HG02678 (cell line): Measurements from ENCODE around the gene TARS3.

Experiments used
- ATAC-seq: cut with Tn5 transposase; IDR thresholded peaks from one replicate; pipeline ENCODE4 v1.9.1; 2021; ENCODE audit warnings: mild to moderate bottlenecking, moderate library complexity; ENCODE audit not compliant: unreplicated experiment

TARS3 gene

DNA sequence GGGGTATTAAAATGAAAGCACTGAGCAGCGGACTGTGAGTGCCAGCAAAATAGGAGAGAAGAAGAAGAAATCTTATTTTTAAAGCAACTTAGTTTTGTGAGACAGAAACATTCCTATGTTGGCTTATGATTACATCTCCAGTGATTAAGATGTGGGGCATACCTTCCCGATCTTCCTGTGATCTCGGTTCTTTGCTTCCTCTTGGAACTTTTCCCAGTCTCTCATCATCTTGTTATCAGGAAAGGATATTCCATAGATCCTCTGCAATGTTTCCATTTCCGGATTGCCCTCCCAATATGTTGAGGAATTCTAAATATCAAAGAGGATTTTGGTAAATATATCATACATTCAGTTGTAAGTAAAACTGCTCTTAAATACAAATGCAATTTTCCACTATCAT lies 22.2 kb downstream of the TARS3 start:
- ATAC-seq = no peak

DNA sequence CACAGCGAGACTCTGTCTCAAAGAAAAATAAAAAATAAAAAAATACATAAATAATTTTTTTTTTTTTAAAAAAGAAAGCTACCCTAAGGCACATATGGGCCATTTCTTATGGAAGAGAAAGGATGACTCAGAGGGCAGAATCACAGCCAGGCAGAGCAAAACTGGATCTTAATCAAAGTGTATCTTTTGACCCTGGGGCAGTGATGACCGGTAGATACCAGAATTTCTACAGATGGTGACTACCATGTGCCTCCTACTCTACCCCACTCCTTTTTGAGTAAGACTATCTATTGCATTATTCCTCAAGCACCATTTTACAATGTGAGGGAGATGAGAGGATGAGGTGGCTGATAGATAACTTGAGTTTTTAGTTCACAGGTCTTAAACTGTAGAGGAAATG lies 26.0 kb downstream of the TARS3 start:
- no peak for ATAC-seq

DNA sequence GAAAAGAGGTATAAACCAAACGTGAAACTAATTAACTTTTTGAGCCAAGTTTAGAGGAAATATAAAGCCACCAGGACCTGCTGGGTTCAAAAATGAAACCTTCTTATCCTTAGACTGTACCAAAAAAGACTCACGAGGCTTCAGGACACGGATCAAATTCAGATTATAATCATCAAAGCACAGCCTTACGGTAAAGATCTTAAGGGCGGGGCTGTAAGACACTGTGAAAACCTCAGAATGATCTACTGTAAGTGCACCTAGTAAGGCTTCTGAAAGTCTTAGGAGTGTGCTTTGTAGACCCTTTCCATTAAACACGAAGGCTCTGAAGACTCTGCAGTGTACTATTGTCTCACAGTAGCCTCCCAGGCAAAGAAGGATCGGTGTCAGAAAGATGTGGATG lies 26.8 kb downstream of the TARS3 start:
- ATAC-seq = no peak

DNA sequence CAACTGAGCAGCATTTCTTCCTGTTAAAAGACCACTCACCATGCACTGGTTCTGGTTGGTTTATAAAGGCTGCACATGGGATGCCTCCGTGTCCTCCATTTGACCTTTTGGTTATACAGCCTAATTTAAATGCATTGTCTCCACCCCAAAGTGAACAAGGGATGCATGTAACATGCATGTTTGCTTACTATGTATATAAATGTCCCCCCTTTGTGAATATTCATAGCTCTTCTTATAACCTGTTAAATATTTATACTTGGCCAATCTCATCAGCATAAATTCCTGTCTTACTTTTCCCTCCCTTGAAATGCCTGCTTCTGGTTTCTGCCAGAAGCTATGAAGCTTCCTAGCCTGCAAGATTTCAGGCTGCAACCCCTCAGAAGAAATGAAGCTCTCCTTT lies 27.4 kb downstream of the TARS3 start:
- ATAC-seq = no peak

DNA sequence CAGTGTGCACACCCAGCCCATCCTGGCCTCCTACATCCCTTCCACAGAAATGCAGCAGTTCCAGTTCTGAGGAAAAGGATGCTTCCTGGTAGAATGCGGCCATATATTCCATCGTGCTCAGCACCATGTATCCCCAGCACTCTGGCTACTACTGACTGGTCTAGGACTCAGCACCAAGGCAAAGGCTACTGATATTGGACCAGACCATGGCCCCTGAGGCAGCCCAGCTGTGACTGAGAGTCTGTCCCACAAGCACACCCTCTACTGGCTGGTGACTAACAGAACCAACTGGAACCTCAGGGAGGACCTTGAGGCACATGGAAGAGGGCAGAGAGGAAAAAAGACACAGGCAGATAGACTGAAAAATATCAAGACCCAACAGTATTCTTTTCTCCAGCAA lies 30.0 kb downstream of the TARS3 start:
- ATAC-seq = no peak

DNA sequence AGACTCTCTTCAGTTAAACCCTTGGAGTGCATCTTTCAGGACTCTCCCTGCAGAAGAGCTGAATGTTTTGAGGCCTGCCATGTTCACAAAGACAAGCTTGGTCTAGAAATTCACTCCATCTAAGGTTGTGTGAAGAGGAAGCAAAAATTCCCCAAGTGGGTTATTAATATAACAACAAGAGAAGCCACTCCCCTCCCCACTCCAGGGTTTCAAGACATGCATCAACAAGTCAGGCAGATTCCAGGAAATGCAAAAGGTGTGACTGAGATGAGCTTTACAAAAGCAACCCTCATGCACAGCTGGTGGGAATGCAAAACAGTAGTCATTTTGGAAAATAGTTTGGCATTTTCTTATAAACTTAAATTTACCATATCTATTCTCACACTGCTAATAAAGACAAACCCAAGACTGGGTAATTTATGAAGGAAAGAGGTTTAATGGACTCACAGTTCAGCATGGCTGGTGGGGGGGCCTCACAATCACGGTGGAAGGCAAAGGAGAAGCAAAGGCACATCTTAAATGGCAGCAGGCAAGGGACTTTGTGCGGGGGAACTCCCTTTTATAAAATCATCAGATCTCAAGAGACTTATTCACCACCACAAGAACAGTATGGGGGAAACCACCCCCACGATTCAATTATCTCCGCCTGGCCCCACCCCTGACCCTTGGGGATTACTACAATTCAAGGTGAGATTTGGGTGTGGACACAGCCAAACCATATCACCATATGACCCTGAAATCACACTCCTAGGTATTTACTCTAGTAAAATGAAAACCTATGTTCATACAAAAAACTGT lies 31.3 kb downstream of the TARS3 start:
- ATAC-seq = no peak

DNA sequence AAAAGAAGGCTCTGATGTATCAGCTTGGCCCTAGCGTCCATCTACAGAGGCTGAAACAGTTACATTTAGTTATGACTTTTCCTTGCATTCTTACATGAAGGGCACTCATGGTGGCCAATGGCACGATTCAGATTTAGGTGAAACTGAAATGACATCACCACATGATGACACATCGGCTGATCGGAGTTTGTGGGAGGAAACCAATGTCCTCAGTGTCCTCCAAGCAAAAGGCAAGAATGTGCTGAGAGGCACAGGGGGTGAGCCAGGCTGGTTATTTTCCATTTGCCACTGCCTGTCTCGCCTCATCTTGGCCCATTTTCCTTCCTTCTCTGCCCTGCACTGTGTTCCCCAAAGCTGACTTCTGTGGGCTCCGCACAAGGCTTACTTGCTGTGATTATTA lies 34.4 kb downstream of the TARS3 start:
- no peak for ATAC-seq

DNA sequence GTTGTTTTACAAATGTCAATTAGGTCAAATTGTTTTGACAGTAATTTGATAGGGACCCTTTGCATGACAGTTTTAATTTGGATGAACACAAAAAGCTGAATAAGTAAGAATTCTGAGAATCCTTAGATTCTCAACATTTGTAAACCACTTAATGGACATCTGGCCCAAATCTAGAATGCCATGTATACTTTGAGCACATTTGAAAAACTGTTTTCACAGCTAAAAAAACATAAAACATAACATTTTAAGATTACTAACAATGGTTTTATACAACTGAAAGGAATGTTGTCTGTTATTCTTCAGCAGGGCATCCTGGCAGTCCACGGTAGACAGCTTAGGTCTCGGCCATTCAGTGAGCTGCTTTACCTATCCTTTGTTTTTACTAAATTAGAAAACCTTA lies 37.6 kb downstream of the TARS3 start:
- no peak for ATAC-seq

DNA sequence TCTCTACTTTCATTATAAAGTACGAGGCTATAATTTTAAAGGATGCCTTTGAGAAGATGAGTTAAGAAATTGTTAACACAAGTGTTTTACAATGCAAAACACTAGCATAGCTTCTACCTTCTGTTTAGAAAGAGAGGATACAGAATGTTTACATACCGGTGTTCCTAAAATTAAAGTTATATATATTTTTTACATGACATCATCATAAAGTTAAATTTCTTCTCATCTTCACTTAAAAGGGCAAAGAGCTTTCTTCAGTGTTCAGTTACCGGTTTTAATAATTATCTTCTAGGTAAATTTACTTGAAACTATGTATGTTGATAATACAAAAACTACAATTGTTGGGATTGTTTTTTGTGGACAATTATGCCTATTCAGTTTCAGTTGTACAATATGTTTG lies 39.4 kb downstream of the TARS3 start:
- ATAC-seq = no peak

DNA sequence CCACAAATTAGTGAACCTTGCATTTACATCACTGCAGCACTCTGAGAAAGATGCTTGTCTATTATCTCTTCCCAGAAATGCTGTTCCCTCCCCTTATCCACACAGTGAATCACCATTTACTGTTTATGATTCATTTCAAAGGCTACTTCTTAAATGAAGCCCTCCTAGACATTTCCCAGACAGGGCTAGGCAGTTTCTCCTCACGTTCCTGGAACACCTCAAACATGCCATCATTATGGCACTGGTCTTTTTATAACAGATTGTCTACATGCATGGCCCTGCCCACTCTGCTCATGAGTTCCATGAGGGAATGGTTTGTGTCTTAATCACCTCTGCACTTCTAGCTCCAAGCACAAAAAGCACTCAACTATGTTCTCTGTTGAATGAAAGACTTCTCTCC lies 39.9 kb downstream of the TARS3 start:
- no peak for ATAC-seq

DNA sequence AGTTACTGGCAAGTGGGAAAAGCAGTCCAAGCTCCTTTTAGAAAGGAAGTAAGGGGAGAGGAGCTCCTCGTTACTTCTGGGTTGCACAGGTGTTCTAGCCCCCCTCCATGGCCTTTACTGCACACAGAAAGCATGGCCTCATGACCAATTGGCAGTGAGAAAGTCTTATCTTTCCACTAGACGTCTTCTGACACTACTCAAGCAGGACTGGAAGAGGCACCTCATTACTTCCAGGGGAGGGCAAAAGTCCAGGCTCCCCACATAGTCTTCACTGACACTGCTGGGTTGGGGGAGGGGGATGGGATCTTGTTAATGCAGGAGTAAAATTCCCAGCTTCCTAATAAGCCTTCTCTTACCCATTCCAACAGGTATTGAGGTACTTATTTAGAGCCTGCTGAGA lies 44.5 kb downstream of the TARS3 start:
- no peak for ATAC-seq

DNA sequence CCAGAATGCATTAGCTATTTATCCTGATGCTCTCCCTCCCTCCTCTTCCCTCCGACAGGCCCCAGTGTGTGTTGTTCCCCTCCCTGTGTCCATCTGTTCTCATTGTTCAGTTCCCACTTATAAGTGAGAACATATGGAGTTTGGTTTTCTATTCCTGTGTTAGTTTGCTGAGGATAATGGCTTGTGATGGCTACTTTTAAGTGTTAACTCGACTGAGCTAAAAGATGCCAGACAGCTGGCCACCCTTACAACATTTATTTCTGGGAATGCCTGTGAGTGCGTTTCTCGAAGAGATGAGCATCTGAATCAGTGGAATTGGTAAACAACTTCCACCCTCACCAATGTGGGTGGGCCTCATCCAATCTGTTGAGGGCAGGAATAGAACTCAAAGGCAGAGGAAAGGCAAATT lies 47.3 kb downstream of the TARS3 start:
- ATAC-seq = no peak

DNA sequence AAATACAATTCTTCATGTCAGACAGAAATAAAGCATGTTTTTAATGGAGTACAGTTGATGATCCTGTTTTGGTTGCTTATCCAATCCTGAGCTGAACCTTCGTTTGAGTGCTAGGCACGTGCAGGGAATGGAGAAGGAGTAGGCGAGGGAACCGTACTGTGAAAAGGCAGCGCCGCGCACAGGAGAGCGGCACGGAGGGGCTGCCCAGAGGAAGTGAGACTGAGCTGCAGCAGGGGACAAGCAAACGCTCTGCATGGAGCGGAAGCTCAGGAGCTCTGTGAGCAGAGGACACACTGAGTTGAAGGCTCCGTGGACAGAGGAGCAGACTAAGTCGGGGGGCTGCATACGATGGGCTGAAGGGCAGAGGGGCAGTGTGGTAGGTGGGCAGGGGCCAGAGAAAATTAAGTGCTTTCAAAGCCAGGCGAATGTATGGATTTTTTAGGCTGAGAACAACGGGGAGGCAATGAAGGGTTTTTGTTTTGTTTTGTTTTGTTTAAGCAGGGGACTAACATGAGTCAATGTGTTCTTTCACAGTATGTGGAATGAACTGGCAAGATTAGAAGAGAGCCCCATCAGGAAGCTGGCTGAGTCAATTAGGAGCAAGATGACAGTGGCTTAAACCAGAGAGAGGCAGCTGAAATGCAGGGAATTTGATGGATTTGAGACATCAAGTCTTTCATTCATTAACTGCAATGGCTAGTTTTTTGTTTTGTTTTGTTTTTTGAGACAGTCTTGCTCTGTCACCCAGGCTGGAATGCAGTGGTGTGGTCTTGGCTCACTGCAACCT lies 48.3 kb downstream of the TARS3 start:
- no peak for ATAC-seq

DNA sequence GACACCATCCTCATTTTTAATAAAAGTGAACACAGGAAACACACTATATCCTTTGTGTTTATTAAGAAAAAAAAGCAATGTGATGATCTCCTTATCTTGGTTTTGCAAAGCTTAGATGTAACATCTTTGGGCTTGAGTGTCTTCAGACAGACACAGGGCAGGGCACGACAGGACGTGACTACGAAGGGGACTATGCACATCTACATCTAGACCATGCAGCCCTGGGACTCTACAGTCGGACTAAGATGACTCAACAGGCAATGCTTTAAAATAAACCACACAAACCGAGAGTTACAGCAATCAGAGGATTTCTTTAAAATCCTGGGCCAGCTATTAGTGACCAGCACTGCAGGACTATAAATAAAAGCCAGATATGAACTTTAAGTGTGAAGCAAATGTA lies 49.3 kb downstream of the TARS3 start:
- no peak for ATAC-seq

DNA sequence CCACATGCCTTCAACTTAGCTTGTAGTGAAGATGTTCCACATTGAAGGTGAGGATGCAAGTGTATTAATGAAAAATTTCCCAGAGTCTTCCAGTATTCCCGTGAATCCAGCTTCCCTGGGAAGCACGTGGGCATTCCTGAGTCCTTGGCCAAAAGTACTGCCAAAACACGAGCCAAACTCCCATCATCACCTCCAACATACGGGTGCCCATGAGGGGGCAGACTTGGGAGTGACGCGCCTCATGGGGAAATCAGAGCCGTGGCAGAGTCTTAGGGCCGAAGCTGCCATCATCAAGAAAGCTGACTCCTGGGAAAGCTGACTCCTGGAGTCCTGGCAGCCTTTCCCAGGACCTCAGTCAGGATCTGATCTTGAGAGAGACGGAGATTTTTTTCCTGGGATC lies 52.0 kb downstream of the TARS3 start:
- no peak for ATAC-seq

DNA sequence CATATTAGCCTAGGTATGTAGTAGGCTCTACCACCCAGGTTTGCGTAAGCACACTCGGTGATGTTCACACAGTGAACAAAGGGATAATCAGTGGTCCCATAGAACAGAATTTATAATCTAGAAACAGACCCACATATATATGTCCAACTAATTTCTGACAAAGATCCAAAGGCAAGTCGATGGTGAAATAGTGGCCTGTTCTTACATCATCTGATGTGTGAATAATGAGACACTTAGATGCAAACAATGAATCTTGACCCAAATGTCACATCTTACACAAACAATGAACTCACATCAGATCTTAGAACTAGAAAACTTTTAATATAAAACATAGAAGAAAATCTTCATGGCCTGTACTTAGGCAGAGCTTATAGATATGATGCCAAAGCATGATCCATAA lies 54.5 kb downstream of the TARS3 start:
- no peak for ATAC-seq

DNA sequence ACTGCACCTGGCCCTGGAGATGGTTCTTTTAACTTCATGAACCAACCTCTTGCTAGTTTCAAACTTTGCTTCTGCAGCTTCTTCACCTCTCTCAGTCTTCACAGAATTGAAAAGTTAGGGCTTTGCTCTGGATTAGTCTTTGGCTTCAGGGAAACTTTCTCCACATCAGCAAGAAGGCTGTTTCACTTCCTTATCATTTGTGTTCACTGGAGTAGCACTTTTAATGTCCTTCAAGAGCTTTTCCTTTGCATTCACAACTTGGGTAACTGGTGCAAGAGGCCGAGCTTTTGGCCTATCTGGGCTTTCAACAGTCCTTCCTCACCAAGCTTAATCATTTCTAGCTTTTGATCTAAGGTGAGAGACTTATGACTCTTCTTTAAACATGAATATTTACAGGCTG lies 56.4 kb downstream of the TARS3 start:
- no peak for ATAC-seq

DNA sequence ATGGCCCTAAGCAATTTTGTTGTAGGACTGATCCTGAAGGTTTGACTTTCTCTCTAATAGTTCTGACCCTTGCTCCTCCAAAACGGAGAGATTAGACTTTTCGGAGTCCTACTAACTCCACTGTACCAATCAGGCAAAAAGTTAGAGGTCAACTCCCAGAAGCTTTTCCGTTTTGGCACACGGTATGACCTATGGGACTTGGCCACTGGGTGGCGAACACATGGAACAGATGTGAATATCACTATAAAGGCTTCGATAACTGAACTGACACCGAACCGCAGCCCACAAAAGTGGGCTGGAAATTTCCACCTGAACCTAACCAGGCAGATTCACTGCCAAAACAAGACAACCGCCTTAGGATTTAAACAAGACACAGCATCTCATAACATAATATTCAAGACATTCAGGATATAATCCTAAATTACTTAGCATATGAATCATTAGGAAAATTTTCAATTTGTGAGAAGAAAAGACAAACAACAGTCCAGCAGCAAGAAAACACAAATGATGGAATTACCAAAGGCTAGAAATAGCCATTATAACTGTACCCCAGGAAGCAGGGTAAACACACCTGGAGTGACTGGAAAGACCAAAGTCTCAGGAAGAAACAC lies 59.9 kb downstream of the TARS3 start:
- ATAC-seq = no peak

DNA sequence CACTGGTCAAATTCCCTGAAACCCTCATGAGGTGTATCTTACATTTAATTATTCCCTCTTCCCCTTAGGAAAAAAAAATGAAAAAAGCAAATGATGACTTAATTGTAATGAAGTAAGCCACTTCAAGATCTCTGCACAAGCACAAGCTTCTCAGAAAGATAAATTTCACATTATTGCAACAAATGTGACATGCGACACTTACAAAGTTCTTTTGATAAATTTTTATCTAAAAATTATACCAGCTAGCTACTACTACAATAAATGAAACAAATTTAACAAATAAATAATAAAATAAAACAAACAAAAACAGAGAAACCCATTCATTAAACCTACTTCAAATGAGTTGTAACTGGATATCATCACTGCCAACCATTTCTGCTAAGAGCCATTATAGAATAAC lies 62.1 kb downstream of the TARS3 start:
- no peak for ATAC-seq

DNA sequence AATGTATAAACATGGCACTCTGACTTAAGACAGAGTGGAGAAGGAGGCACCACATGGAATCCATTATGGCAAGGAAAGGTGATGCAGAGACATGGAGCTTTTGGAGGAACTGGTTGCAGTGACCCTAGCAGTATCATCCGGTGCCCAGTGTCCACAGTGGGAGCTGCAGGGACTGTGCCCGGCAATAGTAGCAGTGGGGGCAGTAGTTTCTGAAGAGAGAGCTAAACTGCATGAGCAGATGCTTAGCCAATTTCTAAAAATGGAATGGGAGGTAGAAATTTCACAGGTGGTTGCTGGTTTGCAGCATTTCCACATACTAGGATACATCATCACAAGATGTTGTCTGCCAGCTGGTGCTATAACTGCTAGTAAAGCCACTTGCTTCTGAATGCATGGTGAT lies 64.3 kb downstream of the TARS3 start:
- ATAC-seq = no peak

DNA sequence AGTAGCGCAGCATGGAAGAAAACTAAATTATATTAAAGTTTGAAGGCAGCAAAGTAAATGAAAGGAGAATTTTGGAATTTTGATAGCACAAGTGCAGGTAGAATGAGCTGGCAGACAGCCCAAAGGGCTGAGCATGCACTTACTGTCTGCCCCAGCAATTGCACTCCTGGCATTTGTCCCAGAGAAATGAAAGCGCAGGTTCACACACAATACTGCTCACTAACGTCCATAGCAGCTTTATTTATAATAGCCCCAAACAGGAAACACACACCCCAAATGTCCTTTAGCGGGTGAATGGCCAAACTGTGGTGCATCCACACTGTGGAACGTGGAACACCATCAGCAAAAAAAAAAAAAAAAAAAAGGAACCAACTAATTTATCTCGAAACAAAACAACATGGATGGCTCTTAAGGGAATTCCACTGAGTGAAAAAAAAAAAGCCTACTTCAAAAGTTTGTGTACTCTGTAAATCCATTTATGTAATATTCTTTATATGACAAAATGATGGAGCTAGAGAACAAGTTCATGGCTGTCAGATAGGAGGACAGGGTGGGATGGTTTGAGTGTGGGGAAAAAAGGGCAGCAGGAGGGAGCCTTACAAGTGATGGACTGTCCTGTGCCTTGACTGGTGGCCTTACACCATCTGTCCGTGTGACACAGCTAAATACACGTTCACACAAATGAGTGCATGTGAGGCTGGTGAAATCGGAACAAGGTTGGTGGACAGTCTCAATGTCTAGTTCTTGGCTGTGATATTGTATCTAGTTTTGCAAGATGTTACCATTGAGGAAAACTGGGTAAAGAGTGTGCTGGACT lies 66.1 kb downstream of the TARS3 start:
- ATAC-seq = no peak
